Endodermal cell (in vitro differentiated cells): ENCODE measurements around the gene ABLIM1. TPM values are rescaled to one million over a fixed set of nuclear protein-coding genes. Genes with fewer than 3 reads are reported as not detected.

Experiments
- DNase-seq: peaks from one replicate; pipeline ENCODE4 v3.0.0-alpha.2; 2017
- H3K27ac ChIP-seq: 2 replicates; pipeline ENCODE4 v1.5.1; 2013; ENCODE audit warnings: mild to moderate bottlenecking, low read depth, low read length, moderate library complexity
- H3K27me3 ChIP-seq: 2 replicates; pipeline ENCODE4 v1.6.1; 2013; ENCODE audit warnings: mild to moderate bottlenecking, low read length, moderate library complexity; ENCODE audit not compliant: insufficient read depth, control insufficient read depth, poor library complexity, severe bottlenecking
- H3K36me3 ChIP-seq: 2 replicates; pipeline ENCODE4 v1.7.0; 2013; ENCODE audit warnings: mild to moderate bottlenecking, low read length, moderate library complexity; ENCODE audit not compliant: control insufficient read depth, insufficient read depth
- H3K4me1 ChIP-seq: one replicate; pipeline ENCODE4 v1.7.0; 2013; ENCODE audit warnings: low read length; ENCODE audit not compliant: control insufficient read depth, insufficient read depth
- H3K4me3 ChIP-seq: 2 replicates; pipeline ENCODE4 v1.5.1; 2013; ENCODE audit warnings: mild to moderate bottlenecking, low read length, moderate library complexity
- H3K9ac ChIP-seq: 2 replicates; pipeline ENCODE4 v1.6.1; 2013; ENCODE audit warnings: mild to moderate bottlenecking, low read length, moderate library complexity; ENCODE audit not compliant: poor library complexity, severe bottlenecking; ENCODE audit errors: extremely low read depth
- H3K9me3 ChIP-seq: 2 replicates; pipeline ENCODE4 v1.6.1; 2013; ENCODE audit warnings: mild to moderate bottlenecking, low read length, moderate library complexity; ENCODE audit not compliant: control insufficient read depth
- H3K27ac Mint-ChIP-seq: 2 replicates; pipeline ENCODE4 v1.8.0; 2020; ENCODE audit warnings: mixed read lengths
- H3K27me3 Mint-ChIP-seq: 2 replicates; pipeline ENCODE4 v1.8.0; 2021; ENCODE audit warnings: mild to moderate bottlenecking, mixed read lengths; ENCODE audit not compliant: insufficient read depth
- H3K36me3 Mint-ChIP-seq: 2 replicates; pipeline ENCODE4 v1.8.0; 2020; ENCODE audit warnings: low read depth, mixed read lengths
- H3K4me1 Mint-ChIP-seq: 2 replicates; pipeline ENCODE4 v1.8.0; 2020; ENCODE audit warnings: mixed read lengths
- H3K4me3 Mint-ChIP-seq: 2 replicates; pipeline ENCODE4 v1.8.0; 2020; ENCODE audit warnings: mild to moderate bottlenecking, moderate library complexity, mixed read lengths
- H3K9me3 Mint-ChIP-seq: 2 replicates; pipeline ENCODE4 v1.8.0; 2020; ENCODE audit warnings: mild to moderate bottlenecking, mixed read lengths
- WGBS, 2 experiments: methylation state at CpG; one replicate each; pipeline versions ENCODE4 v1.1.5 to v1.1.7; 2013; ENCODE audit warnings: missing lambda C conversion rate in 2 of 2, mixed read lengths in 1 of 2; ENCODE audit not compliant: insufficient coverage in 1 of 2, insufficient read length in 1 of 2; 5-methylcytosine and 5-hydroxymethylcytosine counted together
- total RNA-seq, 2 donors: library from RNA; stranded (reverse); fragmentation: NEBNext Ultra II Directional in 1 of 2; extraction: Animal tissue kit (Norgen Biotek cat#: 25700) in 1 of 2; gene quantifications; 2 replicates in 1 of 2; 3 replicates in 1 of 2; pipeline ENCODE4 v1.2.1, GENCODE V29; 2021
- TF ChIP-seq, protein P1 (sequence below): fragments of 200-600 bp; sonication (generic); conservative IDR thresholded peaks from 2 replicates; pipeline ENCODE4 v1.5.0; 2021; ENCODE audit warnings: antibody characterized with exemption, mild to moderate bottlenecking

ABLIM1 gene
- total RNA-seq, 2 donors from 2014 or later = 39.3 to 49.3 TPM

GRCh38 chr10:114458216-114458920 lies 199.7 kb downstream of the ABLIM1 start:
- Mint-ChIP-seq H3K27me3 (no peaks in the 10 kb centered on the region), H3K4me3 (no peak overlapping the region), H3K4me1 (no peaks in the 10 kb centered on the region), H3K27ac (peak overlapping the region; percentile 69), H3K36me3 (peaks cover 16% of the 10 kb centered on the region), H3K9me3 (no peaks in the 10 kb centered on the region)
- H3K4me1 ChIP-seq = no peaks in the 10 kb centered on the region
- no peak overlapping the region for H3K27ac ChIP-seq
- TF ChIP-seq, protein P1, sequence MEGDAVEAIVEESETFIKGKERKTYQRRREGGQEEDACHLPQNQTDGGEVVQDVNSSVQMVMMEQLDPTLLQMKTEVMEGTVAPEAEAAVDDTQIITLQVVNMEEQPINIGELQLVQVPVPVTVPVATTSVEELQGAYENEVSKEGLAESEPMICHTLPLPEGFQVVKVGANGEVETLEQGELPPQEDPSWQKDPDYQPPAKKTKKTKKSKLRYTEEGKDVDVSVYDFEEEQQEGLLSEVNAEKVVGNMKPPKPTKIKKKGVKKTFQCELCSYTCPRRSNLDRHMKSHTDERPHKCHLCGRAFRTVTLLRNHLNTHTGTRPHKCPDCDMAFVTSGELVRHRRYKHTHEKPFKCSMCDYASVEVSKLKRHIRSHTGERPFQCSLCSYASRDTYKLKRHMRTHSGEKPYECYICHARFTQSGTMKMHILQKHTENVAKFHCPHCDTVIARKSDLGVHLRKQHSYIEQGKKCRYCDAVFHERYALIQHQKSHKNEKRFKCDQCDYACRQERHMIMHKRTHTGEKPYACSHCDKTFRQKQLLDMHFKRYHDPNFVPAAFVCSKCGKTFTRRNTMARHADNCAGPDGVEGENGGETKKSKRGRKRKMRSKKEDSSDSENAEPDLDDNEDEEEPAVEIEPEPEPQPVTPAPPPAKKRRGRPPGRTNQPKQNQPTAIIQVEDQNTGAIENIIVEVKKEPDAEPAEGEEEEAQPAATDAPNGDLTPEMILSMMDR = no peak
- H3K27me3 ChIP-seq = no peaks in the 10 kb centered on the region
- H3K9ac ChIP-seq = no peak overlapping the region
- no peak overlapping the region for H3K4me3 ChIP-seq
- DNase-seq = no peak
- H3K9me3 ChIP-seq = no peaks in the 10 kb centered on the region
- whole genome bisulfite sequencing, 2 experiments = 97 to 100% methylated on average over 6 to 9 of the region's 9 CpGs
- H3K36me3 ChIP-seq = no peaks in the 10 kb centered on the region

- Histone ChIP-seq H3K4me3 (no peak overlapping the region), H3K4me1 (no peaks in the 10 kb centered on the region), H3K27me3 (no peaks in the 10 kb centered on the region), H3K9me3 (no peaks in the 10 kb centered on the region), H3K36me3 (peaks cover 5% of the 10 kb centered on the region), H3K27ac (no peak overlapping the region), H3K9ac (no peak overlapping the region)
- Mint-ChIP-seq H3K27me3 (no peaks in the 10 kb centered on the region), H3K9me3 (no peaks in the 10 kb centered on the region), H3K36me3 (peaks cover 10% of the 10 kb centered on the region), H3K27ac (no peak overlapping the region), H3K4me1 (no peaks in the 10 kb centered on the region), H3K4me3 (no peak overlapping the region)
- 88 to 92% methylated on average over 9 of the region's 9 CpGs for WGBS, 2 experiments
- TF ChIP-seq, protein P1 = no peak
- DNase-seq = peak; percentile 62
These were observed 204.5 kb downstream of the ABLIM1 start for GRCh38 chr10:114453576-114453975.

GRCh38 chr10:114448897-114449296 lies 209.2 kb downstream of the ABLIM1 start:
- no peak overlapping the region for H3K27ac ChIP-seq

More at GRCh38 chr10:114448897-114449296, 209.2 kb downstream of the ABLIM1 start:
- H3K36me3 ChIP-seq = peaks cover 5% of the 10 kb centered on the region
- peaks cover 11% of the 10 kb centered on the region for H3K27me3 ChIP-seq
- no peak overlapping the region for H3K9ac ChIP-seq
- TF ChIP-seq, protein P1 = no peak
- no peaks in the 10 kb centered on the region for H3K4me1 ChIP-seq
- no peak overlapping the region for H3K27ac Mint-ChIP-seq
- H3K27me3 Mint-ChIP-seq = peaks cover 9% of the 10 kb centered on the region
- peak; percentile 5 for DNase-seq
- H3K4me3 Mint-ChIP-seq = no peak overlapping the region
- no peaks in the 10 kb centered on the region for H3K9me3 ChIP-seq
- H3K4me1 Mint-ChIP-seq = peaks cover 11% of the 10 kb centered on the region
- 98% methylated on average over 2 of the region's 2 CpGs; no CpG with 5 or more reads in 1 of the 2 experiments for WGBS, 2 experiments
- no peaks in the 10 kb centered on the region for H3K9me3 Mint-ChIP-seq
- no peak overlapping the region for H3K4me3 ChIP-seq
- H3K36me3 Mint-ChIP-seq = peaks cover 9% of the 10 kb centered on the region
